GM10266 (cell line): ENCODE results near the gene ZNF648.
"Not testable (repeated sequence)": the region's sequence is repeated elsewhere in the genome, so short reads cannot be mapped to it uniquely, and the experiment has no call there.

Source experiments
- DNase-seq: peaks from one replicate; pipeline ENCODE4 v3.0.0; 2012; ENCODE audit errors: extremely low spot score
- CTCF ChIP-seq: IDR thresholded peaks from 2 replicates; pipeline ENCODE4 v1.5.1; 2012; ENCODE audit warnings: mild to moderate bottlenecking, low read depth; ENCODE audit not compliant: control insufficient read depth, insufficient read depth; ENCODE audit errors: missing control alignments

Gene ZNF648

GRCh38 chr1:182095946-182096345 lies 34.4 kb upstream of the ZNF648 start:
- TF ChIP-seq CTCF, result no peak
- DNase-seq, result no peak

- not testable (repeated sequence) for DNase-seq
These were observed 33.0 kb upstream of the ZNF648 start for GRCh38 chr1:182094514-182095005.

GRCh38 chr1:182093781-182094180 lies 32.3 kb upstream of the ZNF648 start:
- DNase-seq, result no peak
- no peak for TF ChIP-seq CTCF

GRCh38 chr1:182092336-182092735 lies 30.8 kb upstream of the ZNF648 start:
- no peak for DNase-seq
- no peak for TF ChIP-seq CTCF

- TF ChIP-seq CTCF, result no peak
- DNase-seq, result no peak
These were observed 29.6 kb upstream of the ZNF648 start for GRCh38 chr1:182091083-182091482.

- TF ChIP-seq CTCF, result no peak
- no peak for DNase-seq
These were observed 26.3 kb upstream of the ZNF648 start for GRCh38 chr1:182087719-182088350.

GRCh38 chr1:182087304-182087703 lies 25.8 kb upstream of the ZNF648 start:
- DNase-seq, result no peak
- no peak for TF ChIP-seq CTCF

- TF ChIP-seq CTCF, result no peak
- no peak for DNase-seq
These were observed 25.1 kb upstream of the ZNF648 start for GRCh38 chr1:182086620-182087019.
